GM13976 (cell line): Measurements from ENCODE around the gene SNX24.
"Not testable (repeated sequence)": the region's sequence is repeated elsewhere in the genome, so short reads cannot be mapped to it uniquely, and the experiment has no call there.

Experiments
- DNase-seq: peaks from one replicate; pipeline ENCODE4 v3.0.0; 2012; ENCODE audit warnings: low spot score
- in situ Hi-C: fragments of 300-500 bp; cut with MboI; formaldehyde crosslinking; loops from one replicate; pipeline ENCODE4 v1.12.0; 2022; ENCODE audit warnings: low sequenced_read_pairs, mixed read lengths, inconsistent platforms; ENCODE audit not compliant: unreplicated experiment
- TF ChIP-seq, protein P1 (sequence below): IDR thresholded peaks from 2 replicates; pipeline ENCODE4 v1.5.1; 2012; ENCODE audit warnings: borderline replicate concordance, mild to moderate bottlenecking; ENCODE audit not compliant: insufficient read depth; ENCODE audit errors: extremely low read depth, missing control alignments, control extremely low read depth

SNX24 gene

DNA sequence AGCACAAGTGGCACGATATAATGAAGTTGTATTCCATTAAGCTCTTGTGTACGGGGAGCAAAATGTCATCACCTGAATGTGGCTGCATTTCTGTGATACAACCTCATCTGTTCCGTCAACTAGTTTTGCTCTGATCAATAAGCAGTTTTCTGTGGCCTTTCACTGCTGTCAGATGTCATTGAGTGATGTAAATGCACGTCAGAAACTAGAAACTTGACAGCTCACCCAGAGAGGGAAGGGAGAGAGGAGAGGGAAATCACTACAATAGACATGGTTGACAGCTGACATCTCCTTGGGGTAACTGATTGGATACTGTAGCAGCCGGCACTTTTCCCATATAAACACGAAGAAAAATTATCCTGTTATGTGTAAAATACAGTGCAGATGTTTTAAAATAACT is 62.7 kb downstream of the SNX24 start:
- TF ChIP-seq, protein P1, sequence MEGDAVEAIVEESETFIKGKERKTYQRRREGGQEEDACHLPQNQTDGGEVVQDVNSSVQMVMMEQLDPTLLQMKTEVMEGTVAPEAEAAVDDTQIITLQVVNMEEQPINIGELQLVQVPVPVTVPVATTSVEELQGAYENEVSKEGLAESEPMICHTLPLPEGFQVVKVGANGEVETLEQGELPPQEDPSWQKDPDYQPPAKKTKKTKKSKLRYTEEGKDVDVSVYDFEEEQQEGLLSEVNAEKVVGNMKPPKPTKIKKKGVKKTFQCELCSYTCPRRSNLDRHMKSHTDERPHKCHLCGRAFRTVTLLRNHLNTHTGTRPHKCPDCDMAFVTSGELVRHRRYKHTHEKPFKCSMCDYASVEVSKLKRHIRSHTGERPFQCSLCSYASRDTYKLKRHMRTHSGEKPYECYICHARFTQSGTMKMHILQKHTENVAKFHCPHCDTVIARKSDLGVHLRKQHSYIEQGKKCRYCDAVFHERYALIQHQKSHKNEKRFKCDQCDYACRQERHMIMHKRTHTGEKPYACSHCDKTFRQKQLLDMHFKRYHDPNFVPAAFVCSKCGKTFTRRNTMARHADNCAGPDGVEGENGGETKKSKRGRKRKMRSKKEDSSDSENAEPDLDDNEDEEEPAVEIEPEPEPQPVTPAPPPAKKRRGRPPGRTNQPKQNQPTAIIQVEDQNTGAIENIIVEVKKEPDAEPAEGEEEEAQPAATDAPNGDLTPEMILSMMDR = no peak
- in situ Hi-C loops = no loop called here
- DNase-seq = no peak

DNA sequence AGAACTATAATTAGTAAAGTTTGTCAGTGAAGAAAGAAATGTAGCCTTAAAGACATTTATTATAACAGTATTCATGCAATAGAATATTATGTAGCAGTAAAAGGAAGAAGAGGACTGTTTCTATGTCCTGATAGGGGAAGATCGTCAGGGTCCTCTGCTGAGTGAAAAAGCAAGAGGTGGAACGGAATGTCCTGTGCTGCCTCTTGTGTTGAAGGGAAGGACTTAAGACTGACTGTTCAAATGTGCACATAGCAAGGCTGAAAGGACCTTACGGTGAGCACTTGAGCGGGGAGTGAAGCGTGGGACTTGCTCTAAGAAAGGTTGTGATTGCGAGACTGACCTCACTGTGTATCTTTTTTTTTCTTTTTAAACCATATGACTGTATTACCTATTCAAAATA is 63.2 kb downstream of the SNX24 start:
- in situ Hi-C loops = no loop called here
- TF ChIP-seq, protein P1 = no peak
- DNase-seq = no peak

GRCh38 chr5:122909470-122910100 is 64.2 kb downstream of the SNX24 start:
- TF ChIP-seq, protein P1 = no peak
- in situ Hi-C loops = no loop called here
- DNase-seq = no peak

DNA sequence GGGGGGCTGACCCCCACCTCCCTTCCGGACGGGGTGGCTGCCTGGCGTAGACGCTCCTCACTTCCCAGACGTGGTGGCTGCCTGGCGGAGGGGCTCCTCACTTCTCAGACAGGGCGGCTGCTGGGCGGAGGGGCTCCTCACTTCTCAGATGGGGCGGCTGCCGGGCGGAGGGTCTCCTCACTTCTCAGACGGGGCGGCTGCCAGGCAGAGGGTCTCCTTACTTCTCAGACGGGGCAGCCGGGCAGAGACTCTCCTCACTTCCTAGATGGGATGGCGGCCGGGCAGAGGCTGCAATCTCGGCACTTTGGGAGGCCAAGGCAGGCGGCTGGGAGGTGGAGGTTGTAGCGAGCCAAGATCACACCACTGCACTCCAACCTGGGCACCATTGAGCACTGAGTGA is 68.0 kb downstream of the SNX24 start:
- in situ Hi-C loops, DNase-seq: not testable (repeated sequence)

GRCh38 chr5:122915717-122916461 is 70.5 kb downstream of the SNX24 start:
- in situ Hi-C loops = no loop called here
- peak; percentile 65 for DNase-seq
- TF ChIP-seq, protein P1 = no peak

GRCh38 chr5:122916490-122916889 is 71.1 kb downstream of the SNX24 start:
- in situ Hi-C loops = no loop called here
- TF ChIP-seq, protein P1 = no peak
- DNase-seq = no peak

- TF ChIP-seq, protein P1 = no peak
- no peak for DNase-seq
- in situ Hi-C loops = no loop called here
Measured at GRCh38 chr5:122919969-122920368, 74.6 kb downstream of the SNX24 start.
